Heart left ventricle (tissue), 16 donors: ENCODE measurements around the gene LOC128125822.
"Not testable (repeated sequence)": the region's sequence is repeated elsewhere in the genome, so short reads cannot be mapped to it uniquely, and the experiment has no call there.

ENCODE experiments used
- ATAC-seq, 4 donors: fragments of 200-7000 bp; cut with Tn5 transposase; one replicate each; pipeline ENCODE4 v1.9.1; 2020 to 2022; ENCODE audit warnings: moderate library complexity in 4 of 4, mild to moderate bottlenecking in 3 of 4, moderate number of reproducible peaks in 1 of 4
- DNase-seq, 5 donors: peaks; one replicate each; pipeline ENCODE4 v3.0.0-alpha.2; 2020
- H3K27ac ChIP-seq, 12 donors: fragments of 200-600 bp; sonication (generic) in 4 of 12; one replicate each; pipeline versions ENCODE4 v1.5.0 to v1.8.0; 2016 to 2022; ENCODE audit warnings: mild to moderate bottlenecking in 2 of 12
- H3K27me3 ChIP-seq, 9 donors: fragments of 200-600 bp; sonication (generic) in 2 of 9; one replicate each; pipeline versions ENCODE4 v1.5.1 to v1.8.0; 2016 to 2022; ENCODE audit warnings: mild to moderate bottlenecking in 3 of 9
- H3K36me3 ChIP-seq, 9 donors: fragments of 200-600 bp; sonication (generic) in 2 of 9; one replicate each; pipeline versions ENCODE4 v1.5.0 to v1.8.0; 2018 to 2022; ENCODE audit warnings: mild to moderate bottlenecking in 2 of 9
- H3K4me1 ChIP-seq, 12 donors: fragments of 200-600 bp; sonication (generic) in 4 of 12; one replicate each; pipeline versions ENCODE4 v1.5.0 to v1.8.0; 2016 to 2022; ENCODE audit warnings: mild to moderate bottlenecking in 3 of 12
- H3K4me3 ChIP-seq, 12 donors: fragments of 200-600 bp; sonication (generic) in 4 of 12; one replicate each; pipeline versions ENCODE4 v1.5.0 to v1.8.0; 2017 to 2022; ENCODE audit warnings: mild to moderate bottlenecking in 9 of 12, moderate library complexity in 4 of 12
- H3K9me3 ChIP-seq, 12 donors: fragments of 200-600 bp; sonication (generic) in 4 of 12; one replicate each; pipeline versions ENCODE4 v1.5.0 to v1.8.0; 2016 to 2022; ENCODE audit warnings: mild to moderate bottlenecking in 1 of 12
- CTCF ChIP-seq, 12 donors: fragments of 200-600 bp; sonication (generic) in 4 of 12; IDR thresholded peaks; one replicate each; pipeline versions ENCODE4 v1.5.0 to v1.8.0; 2018 to 2022; ENCODE audit warnings: antibody characterized with exemption in 12 of 12, mild to moderate bottlenecking in 5 of 12
- POLR2A ChIP-seq, 2 donors: fragments of 450-650 bp; IDR thresholded peaks; one replicate each; pipeline ENCODE4 v1.6.1; 2017; ENCODE audit warnings: antibody characterized with exemption in 2 of 2, mild to moderate bottlenecking in 2 of 2, moderate library complexity in 2 of 2
- WGBS, 4 donors: extraction: QIAGEN DNeasy Blood & Tissue Kit in 2 of 4; methylation state at CpG; one replicate each; pipeline versions ENCODE4 v1.1.5 to v1.1.7; 2013 to 2018; 5-methylcytosine and 5-hydroxymethylcytosine counted together
- intact Hi-C, 10 donors: fragments of 100-400 bp; cut with DNase I; formaldehyde crosslinking; loops; one replicate each; pipeline versions ENCODE4 v1.11.1 to v1.14.2; 2022
- donor health status: ischemic (EF 13 %, LVEDD 7.1; RV severe dilation, severe dysfunction).
- donor health status: healthy with polysubstance abuse.
- donor health status: DM: no; HTN: yes; CAD: no.
- donor health status: DM: no; HTN: no; CAD: no.
- donor health status: ischemic (EF 25% LVEDD 6.9; RV normal size, moderate dysfunction).
- donor health status: ischemic (EF 25% LVEDD 5.7; RV mildly dilated, moderate dysfunction).
- donor health status: healthy.
- donor health status: DM: yes; HTN: yes; CAD: no.
- donor health status: ischemic (EF 35%, LVEDD 5.7; RV mildly dilated, moderate dysfunction).
- donor health status: nonischemic (EF 11% LVEDD 7.7; RV severe dilation, severe dysfunction).
- donor health status: DM: yes; HTN: yes; CAD: no.
- donor health status: PGD.
- donor health status: ischemic (EF 29% LVEDD 5.4; RV normal size, mild dysfunction).
- donor health status: nonischemic (EF 23%, LVEDD 6.1; RV moderate dilation, normal function).

Gene LOC128125822

GRCh38 chr6:63572044-63572746 is at the start of gene LOC128125822, which contains the start of gene PTP4A1:
Gene LOC128125822, plus strand, starts transcription at chr6:63572480.
Gene PTP4A1, plus strand, starts transcription at chr6:63572480. Its CDS starts 4,401 bp downstream, at chr6:63576881.
- TF ChIP-seq CTCF (IDR thresholded peaks at IDR 0.05) (no peak), POLR2A (IDR thresholded peaks at IDR 0.05) (peak; percentile 91 to 98)
- intact Hi-C loops, result loop anchor here in 8 of 10 donors (1.0 to 10.0 kb wide), 8 partner anchors 63 to 220 kb away; partner anchors contain the start of gene PHF3 (in 8 of the 8)
- H3K4me3 ChIP-seq, result peak within 1 kb of the TSS; percentile 76 to 96 (median 92)
- 0 to 1% (median 0%) methylated on average over 19 to 73 of the region's 73 CpGs for whole genome bisulfite sequencing, 4 donors
- no peaks in the 10 kb centered on the region for H3K27me3 ChIP-seq
- peak; percentile 96 to 98 (median 98) for ATAC-seq
- H3K27ac ChIP-seq, result peak within 1 kb of the TSS; percentile 96 to 100 (median 99)
- peaks cover 0 to 11% (median 9%) of the 10 kb centered on the region in 9 donors for H3K36me3 ChIP-seq
- peaks cover 0 to 6% (median 0%) of the 10 kb centered on the region in 12 donors for H3K9me3 ChIP-seq
- peaks cover 0 to 37% (median 17%) of the 10 kb centered on the region in 12 donors for H3K4me1 ChIP-seq
- peak; percentile 98 to 99 (median 98) for DNase-seq

DNA sequence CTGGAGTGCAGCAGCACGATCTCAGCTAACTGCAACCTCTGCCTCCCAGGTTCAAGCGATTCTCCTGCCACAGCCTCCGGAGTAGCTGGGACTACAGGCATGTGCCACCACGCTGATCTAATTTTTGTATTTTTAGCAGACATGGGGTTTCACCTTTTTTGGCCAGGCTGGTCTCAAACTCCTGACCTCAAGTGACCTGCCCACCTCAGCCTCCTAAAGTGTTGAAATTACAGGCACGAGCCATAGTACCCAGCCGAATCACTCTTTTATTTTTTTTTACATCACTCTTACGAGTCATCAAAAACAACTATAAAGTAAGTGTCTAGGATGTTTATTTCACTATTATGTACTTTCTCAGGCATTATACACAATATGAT is 49.4 kb upstream of the LOC128125822 start:
- ATAC-seq, H3K27me3 ChIP-seq, H3K36me3 ChIP-seq, H3K4me1 ChIP-seq, H3K27ac ChIP-seq, DNase-seq, H3K9me3 ChIP-seq, H3K4me3 ChIP-seq, intact Hi-C loops: not testable (repeated sequence)
- 87 to 91% (median 88%) methylated on average over 7 of the region's 7 CpGs for WGBS, 4 donors

GRCh38 chr6:63523630-63524029 is 48.6 kb upstream of the LOC128125822 start:
- H3K36me3 ChIP-seq, result no peaks in the 10 kb centered on the region
- TF ChIP-seq POLR2A (IDR thresholded peaks at IDR 0.05) (no peak), CTCF (IDR thresholded peaks at IDR 0.05) (no peak)
- ATAC-seq (no peak), DNase-seq (no peak)
- intact Hi-C loops, result no loop called here
- 91 to 95% (median 93%) methylated on average over 4 of the region's 4 CpGs for WGBS, 4 donors
- H3K27me3 ChIP-seq, result no peaks in the 10 kb centered on the region
- H3K27ac ChIP-seq, result no peak overlapping the region
- H3K4me1 ChIP-seq, result no peaks in the 10 kb centered on the region
- H3K4me3 ChIP-seq, result no peak overlapping the region
- no peaks in the 10 kb centered on the region for H3K9me3 ChIP-seq

DNA sequence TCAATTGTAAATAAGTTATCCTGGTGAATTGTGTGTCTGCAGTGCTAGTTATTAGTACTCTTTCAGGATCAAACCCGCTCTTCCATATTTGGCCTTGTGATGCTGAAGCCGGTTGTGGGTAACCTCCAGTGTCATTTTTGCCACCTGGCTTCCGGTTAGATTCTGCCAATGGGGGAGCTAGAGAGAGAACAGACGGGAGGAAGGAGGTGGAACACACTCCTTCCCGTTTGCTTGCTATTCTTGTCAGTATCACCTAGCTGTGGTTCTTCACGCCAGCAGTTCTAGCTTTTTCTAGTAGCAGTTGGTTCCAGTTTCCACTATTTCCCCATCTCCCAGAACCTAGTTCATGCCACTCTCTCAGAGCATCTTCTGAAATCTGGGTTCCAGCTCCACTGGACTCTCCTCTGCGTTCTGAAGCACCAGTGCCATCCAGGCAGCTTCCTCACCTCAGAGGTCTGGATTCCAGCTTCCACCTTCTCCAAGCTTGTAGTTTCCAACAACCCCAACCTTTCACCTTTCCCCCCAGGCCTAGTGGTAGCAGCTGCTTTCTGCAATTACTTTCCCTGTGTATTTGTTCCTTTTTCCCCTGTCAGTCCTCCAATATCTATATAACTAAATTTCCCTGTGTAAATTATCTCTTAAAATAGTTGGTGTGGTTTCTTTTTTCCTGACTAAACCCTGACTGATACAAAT is 46.9 kb upstream of the LOC128125822 start:
- no peaks in the 10 kb centered on the region for H3K36me3 ChIP-seq
- DNase-seq (no peak), ATAC-seq (no peak)
- H3K27me3 ChIP-seq, result no peaks in the 10 kb centered on the region
- 64 to 69% (median 66%) methylated on average over 7 of the region's 7 CpGs for WGBS, 4 donors
- TF ChIP-seq POLR2A (IDR thresholded peaks at IDR 0.05) (no peak), CTCF (IDR thresholded peaks at IDR 0.05) (no peak)
- intact Hi-C loops, result no loop called here
- H3K27ac ChIP-seq, result no peak overlapping the region
- no peak overlapping the region for H3K4me3 ChIP-seq
- no peaks in the 10 kb centered on the region for H3K9me3 ChIP-seq
- no peaks in the 10 kb centered on the region for H3K4me1 ChIP-seq
